Right kidney (tissue), 1 donor: ENCODE results near the gene PCDHGA2.
"Not testable (repeated sequence)": the region's sequence is repeated elsewhere in the genome, so short reads cannot be mapped to it uniquely, and the experiment has no call there.

Experiments
- DNase-seq: peaks from one replicate; pipeline ENCODE4 v3.0.0-alpha.2; 2016

PCDHGA2 gene

DNA sequence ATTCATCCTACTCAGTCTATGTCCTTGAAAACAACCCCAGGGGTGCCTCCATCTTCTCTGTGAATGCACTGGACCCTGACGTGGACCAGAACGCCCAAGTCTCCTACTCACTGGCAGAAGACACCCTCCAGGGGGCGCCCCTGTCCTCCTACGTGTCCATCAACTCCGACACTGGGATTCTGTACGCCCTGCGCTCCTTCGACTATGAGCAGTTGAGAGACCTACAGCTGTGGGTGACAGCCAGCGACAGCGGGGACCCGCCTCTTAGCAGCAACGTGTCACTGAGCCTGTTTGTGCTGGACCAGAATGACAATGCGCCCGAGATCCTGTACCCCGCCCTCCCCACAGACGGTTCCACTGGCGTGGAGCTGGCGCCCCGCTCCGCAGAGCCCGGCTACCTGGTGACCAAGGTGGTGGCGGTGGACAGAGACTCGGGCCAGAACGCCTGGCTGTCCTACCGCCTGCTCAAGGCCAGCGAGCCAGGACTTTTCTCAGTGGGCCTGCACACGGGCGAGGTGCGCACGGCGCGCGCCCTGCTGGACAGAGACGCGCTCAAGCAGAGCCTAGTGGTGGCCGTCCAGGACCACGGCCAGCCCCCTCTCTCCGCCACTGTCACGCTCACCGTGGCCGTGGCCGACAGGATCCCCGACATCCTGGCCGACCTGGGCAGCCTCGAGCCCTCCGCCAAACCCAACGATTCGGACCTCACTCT lies 37.0 kb downstream of the PCDHGA2 start:
- DNase-seq, result not testable (repeated sequence)

DNA sequence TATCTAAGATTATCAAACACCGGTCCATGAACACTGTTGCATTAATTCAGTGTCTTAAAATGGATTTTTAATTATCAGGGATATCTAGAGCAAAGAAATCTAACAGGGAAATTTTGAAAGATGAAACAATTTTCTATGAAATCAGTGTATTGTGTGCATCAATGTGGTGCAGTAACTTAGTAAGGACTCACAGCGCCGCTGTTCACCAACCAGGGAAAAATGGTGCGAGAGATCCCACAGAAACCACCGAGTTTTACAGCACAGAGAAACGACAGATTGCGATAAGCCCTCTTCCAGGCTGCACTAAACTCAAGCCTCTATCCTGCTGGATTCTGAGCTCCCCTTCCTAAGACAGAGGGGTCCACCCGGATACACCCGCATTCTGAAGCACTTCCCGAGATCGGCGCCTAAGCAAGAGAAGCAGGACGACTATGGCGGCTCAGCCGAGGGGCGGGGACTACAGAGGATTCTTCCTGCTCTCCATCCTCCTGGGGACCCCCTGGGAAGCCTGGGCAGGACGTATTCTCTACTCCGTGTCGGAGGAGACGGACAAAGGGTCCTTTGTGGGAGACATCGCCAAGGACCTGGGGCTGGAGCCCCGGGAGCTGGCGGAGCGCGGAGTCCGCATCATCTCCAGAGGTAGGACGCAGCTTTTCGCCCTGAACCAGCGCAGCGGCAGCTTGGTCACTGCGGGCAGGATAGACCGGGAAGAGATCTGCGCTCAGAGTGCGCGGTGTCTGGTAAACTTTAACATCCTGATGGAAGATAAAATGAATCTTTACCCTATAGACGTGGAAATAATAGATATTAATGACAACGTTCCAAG lies 44.1 kb downstream of the PCDHGA2 start, which contains the start of gene PCDHGA7:
TSS of gene PCDHGA7 (plus strand) at position 274 of the 826 bp plus-strand sequence. CDS start at position 432, 158 bp downstream.
- peak; percentile 19 for DNase-seq

DNA sequence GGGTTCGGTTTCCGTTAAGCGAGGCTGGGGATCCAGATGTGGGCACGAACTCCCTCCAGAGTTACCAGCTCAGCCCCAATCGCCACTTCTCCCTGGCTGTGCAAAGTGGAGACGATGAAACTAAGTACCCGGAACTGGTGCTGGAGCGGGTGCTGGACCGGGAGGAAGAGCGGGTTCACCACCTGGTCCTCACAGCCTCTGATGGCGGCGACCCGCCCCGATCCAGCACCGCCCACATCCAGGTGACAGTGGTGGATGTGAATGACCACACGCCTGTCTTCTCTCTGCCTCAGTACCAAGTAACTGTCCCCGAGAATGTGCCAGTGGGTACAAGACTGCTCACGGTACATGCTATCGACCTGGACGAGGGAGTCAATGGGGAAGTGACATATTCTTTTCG lies 44.8 kb downstream of the PCDHGA2 start:
- no peak for DNase-seq

DNA sequence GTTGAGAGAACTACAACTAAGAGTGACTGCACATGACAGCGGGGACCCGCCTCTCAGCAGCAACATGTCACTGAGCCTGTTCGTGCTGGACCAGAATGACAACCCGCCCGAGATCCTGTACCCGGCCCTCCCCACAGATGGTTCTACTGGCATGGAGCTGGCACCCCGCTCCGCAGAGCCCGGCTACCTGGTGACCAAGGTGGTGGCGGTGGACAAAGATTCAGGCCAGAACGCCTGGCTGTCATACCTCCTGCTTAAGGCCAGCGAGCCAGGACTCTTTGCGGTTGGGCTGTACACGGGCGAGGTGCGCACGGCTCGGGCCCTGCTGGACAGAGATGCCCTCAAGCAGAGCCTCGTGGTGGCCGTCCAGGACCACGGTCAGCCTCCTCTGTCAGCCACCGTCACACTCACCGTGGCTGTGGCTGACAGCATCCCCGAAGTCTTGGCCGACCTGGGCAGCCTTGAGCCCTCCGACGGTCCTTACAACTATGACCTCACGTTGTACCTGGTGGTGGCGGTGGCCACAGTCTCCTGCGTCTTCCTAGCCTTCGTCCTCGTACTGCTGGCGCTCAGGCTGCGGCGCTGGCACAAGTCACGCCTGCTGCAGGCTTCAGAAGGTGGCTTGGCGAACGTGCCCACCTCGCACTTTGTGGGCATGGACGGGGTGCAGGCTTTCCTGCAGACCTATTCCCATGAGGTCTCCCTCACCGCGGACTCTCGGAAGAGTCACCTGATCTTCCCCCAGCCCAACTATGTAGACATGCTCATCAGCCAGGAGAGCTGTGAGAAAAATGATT lies 46.1 kb downstream of the PCDHGA2 start:
- no peak for DNase-seq

DNA sequence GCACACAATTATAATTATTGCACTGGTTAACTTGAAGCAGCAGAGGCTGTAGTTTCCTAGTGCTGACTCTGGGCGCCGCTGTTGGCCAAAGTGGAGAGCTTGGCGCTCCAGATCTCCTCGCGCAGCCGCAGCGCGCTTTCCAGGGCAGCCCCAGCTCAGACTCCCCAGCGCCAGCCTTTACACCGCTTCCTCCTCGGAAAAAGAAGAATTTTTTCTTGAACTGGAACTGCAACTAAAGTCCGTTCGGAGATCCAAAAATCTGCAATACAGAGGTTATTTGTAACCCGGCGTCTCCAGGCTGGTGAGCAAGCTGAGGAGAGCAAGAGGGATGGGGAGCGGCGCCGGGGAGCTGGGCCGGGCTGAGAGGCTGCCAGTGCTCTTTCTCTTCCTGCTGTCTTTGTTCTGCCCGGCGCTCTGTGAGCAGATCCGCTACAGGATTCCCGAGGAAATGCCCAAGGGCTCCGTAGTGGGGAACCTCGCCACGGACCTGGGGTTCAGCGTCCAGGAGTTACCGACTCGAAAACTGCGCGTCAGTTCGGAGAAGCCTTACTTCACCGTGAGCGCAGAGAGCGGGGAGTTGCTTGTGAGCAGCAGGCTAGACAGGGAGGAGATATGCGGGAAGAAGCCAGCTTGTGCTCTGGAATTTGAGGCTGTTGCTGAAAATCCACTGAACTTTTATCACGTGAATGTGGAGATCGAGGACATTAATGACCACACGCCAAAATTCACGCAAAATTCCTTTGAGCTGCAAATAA lies 49.2 kb downstream of the PCDHGA2 start, which contains the start of gene PCDHGB4:
TSS of gene PCDHGB4 (plus strand) at position 142 of the 755 bp plus-strand sequence. CDS start at position 329, 187 bp downstream.
- peak; percentile 20 for DNase-seq

DNA sequence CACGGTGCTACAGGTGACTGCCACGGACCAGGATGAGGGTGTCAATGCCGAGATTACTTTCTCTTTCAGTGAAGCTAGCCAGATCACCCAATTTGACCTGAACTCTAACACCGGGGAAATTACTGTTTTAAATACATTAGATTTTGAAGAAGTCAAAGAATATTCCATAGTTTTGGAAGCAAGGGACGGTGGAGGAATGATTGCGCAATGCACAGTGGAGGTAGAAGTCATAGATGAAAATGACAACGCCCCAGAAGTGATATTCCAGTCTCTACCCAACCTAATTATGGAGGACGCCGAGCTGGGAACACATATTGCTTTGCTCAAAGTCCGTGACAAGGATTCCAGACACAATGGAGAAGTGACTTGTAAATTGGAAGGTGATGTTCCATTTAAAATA lies 50.1 kb downstream of the PCDHGA2 start:
- no peak for DNase-seq

DNA sequence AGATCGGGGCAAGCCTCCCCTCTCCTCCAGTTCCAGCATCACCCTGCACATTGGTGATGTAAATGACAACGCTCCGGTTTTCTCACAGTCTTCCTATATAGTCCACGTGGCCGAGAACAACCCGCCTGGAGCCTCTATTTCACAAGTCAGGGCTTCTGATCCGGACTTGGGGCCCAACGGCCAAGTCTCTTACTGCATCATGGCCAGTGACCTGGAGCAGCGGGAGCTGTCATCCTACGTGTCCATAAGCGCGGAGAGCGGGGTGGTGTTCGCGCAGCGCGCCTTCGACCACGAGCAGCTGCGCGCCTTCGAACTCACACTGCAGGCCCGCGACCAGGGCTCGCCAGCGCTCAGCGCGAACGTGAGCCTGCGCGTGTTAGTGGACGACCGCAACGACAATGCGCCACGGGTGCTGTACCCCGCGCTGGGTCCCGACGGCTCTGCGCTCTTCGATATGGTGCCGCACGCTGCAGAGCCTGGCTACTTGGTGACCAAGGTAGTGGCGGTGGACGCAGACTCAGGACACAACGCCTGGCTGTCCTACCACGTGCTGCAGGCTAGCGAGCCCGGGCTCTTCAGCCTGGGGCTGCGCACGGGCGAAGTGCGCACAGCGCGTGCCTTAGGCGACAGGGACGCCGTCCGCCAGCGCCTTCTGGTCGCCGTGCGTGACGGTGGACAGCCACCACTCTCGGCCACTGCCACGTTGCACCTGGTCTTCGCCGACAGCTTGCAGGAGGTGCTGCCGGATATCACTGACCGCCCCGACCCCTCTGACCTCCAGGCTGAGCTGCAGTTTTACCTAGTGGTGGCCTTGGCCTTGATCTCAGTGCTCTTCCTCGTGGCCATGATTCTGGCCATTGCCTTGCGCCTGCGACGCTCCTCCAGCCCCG lies 50.8 kb downstream of the PCDHGA2 start:
- no peak for DNase-seq

DNA sequence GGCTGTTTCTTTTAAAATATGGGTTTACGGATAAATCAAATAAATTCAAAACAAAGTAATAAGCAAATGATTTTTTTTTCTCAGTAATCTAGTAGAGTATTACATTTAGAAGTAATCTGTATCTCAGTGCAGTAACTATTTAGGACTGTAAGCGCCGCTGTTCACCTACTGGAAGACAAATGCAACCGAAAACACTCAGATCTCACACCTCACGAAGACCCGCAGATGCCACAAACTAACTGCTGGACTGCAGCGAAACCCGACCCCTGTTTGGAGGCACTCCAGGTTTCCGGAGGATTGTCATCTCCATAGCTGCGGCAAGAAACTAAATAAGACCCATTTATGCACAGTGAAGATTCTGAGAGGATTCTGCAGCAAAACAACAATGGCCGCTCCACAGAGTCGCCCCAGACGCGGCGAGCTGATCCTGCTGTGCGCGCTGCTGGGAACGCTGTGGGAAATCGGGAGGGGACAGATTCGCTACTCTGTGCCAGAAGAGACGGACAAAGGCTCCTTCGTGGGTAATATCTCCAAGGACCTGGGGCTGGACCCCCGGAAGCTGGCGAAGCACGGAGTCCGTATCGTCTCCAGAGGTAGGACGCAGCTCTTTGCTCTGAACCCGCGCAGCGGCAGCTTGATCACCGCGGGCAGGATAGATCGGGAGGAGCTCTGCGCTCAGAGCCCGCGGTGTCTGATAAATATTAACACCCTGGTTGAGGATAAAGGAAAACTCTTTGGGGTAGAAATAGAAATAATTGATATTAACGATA lies 54.1 kb downstream of the PCDHGA2 start, which contains the start of gene PCDHGA8:
TSS of gene PCDHGA8 (plus strand) at position 205 of the 770 bp plus-strand sequence. CDS start at position 386, 181 bp downstream.
- no peak for DNase-seq
